HG03457 (cell line): ENCODE data around the gene STK32B.
"Not testable (repeated sequence)": the region's sequence is repeated elsewhere in the genome, so short reads cannot be mapped to it uniquely, and the experiment has no call there.

ENCODE experiments used
- ATAC-seq: cut with Tn5 transposase; IDR thresholded peaks from one replicate; pipeline ENCODE4 v1.9.1; 2021; ENCODE audit warnings: moderate number of reproducible peaks; ENCODE audit not compliant: unreplicated experiment

Gene STK32B

GRCh38 chr4:5066101-5066500 lies 14.8 kb downstream of the STK32B start:
- ATAC-seq, result no peak

DNA sequence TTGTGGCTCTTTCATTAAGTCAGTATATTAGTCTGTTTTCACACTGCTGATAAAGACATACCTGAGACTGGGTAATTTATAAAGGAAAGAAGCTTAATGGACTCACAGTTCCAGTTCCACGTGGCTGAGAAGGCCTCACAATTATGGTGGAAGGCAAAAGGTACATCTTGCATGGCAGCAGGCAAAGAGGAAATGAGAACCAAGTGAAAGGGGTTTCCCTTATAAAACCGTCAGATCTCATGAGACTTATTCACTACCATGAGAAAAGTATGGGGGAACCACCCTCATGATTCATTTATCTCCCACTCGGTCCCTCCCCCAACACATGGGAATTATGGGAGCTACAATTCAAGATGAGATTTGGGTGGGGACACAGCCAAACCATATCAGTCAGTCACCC lies 15.7 kb downstream of the STK32B start:
- ATAC-seq, result not testable (repeated sequence)

DNA sequence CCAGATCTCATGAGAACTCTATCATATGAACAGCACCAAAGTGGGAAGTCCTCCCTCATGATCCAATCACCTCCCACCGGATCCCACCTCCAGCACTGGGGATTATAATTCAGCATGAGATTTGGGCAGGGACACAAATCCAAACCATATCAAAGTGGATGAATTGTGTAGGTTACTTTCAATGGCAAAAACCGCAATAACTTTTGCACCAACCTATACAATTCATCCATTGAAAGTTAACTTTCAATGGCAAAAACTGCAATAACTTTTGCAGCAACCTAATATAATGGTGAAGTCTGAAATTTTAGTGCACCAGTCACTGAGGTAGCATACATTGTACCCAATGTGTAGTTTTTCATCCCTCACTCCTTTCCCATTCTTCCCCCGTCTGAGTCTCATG lies 16.6 kb downstream of the STK32B start:
- no peak for ATAC-seq

DNA sequence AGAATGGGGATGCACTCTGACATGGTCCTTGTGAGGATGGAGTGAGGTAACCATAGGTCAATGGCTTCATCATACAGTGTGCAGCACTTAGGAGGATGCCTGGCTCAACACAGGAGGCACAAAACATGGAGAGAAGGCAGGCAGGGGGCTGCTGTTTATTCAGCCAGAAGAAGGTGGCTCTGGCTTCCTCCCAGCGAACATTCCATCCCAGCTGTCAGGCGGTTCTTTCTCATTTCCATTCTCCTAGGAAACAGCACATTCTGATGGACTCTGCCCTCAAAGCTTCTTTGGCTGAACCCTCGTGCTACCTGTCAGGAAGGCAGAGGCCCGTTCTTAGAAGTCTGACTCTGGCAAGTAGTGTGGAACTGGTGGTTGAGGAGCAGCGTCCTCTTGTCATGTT lies 18.6 kb downstream of the STK32B start:
- no peak for ATAC-seq

- ATAC-seq, result no peak
Observed at GRCh38 chr4:5072948-5073347, 21.7 kb downstream of the STK32B start.

GRCh38 chr4:5078009-5078408 lies 26.7 kb downstream of the STK32B start:
- ATAC-seq, result no peak

DNA sequence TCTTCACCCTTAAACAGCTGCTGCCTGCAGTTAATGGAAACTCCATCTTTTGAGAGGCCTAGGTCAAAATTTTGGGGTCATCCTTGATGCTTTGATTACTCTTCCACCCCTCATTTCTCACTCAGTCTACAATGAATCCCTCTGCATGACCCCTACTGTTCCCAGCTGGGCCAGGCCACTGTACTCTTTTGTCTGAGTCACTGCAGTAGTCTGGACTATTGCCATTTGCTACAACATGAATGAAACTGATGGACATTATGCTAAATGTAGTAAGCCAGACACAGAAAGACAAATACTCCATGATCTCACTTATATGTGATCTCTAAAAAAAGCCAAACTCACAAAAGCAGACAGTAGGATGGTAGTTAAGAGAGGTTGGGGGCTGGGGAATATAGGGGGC lies 28.3 kb downstream of the STK32B start:
- no peak for ATAC-seq

DNA sequence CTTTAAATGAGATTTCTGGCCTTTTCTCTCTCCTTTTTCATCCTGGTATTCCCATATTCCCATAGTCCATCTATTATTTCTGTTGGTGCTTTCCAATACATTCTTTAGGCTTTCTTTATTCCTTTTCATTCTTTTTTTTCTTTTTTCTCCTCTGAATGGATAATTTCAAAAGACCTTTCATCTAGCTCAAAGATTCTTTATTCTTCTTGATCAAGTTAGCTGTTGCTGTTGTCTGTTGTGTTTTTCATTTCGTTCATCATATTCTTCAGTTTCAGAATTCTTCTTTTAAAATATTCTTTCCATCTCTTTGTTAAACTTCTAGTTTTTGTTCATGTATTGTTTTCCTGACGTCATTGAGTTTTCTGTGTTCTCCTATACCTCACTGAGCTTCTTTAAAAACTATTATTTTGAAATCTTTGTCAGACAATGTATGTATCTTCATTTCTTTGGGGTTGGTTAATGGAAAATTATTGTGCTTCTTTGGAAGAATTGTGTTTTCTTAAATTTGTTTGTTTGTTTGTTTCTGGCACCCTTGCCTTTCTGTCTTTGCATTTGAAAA lies 30.2 kb downstream of the STK32B start:
- no peak for ATAC-seq

GRCh38 chr4:5082376-5082775 lies 31.1 kb downstream of the STK32B start:
- no peak for ATAC-seq

DNA sequence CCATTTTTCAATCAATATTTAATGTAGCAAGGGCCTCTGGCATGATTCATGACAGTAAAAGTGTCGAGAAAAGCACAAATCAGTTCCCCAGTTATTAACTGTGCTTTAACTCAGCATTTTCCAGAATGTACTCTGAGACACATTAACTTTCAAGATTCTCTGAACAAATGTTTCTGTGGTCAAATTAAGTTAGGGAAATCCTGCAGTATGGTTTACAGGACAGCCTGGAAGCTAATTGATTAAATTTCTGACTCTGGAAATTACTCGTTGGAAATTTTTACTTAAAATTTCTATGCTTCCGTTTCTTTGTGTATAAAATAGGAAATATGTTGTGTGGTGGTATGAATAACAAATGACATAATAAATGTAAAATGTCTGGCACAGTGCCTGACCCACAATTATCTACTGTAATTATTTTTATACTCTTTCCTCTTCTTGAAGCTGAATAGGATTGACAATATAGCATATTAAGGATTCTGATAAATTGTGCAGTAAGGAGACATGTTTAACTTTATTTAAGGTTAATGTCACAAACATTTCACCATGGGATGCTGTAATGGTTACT lies 33.7 kb downstream of the STK32B start:
- ATAC-seq, result no peak

- no peak for ATAC-seq
Observed at GRCh38 chr4:5086535-5086934, 35.3 kb downstream of the STK32B start.

GRCh38 chr4:5096261-5096660 lies 45.0 kb downstream of the STK32B start:
- ATAC-seq, result no peak

GRCh38 chr4:5098176-5098575 lies 46.9 kb downstream of the STK32B start:
- ATAC-seq, result no peak

- ATAC-seq, result no peak
Observed at GRCh38 chr4:5100336-5100735, 49.1 kb downstream of the STK32B start.

DNA sequence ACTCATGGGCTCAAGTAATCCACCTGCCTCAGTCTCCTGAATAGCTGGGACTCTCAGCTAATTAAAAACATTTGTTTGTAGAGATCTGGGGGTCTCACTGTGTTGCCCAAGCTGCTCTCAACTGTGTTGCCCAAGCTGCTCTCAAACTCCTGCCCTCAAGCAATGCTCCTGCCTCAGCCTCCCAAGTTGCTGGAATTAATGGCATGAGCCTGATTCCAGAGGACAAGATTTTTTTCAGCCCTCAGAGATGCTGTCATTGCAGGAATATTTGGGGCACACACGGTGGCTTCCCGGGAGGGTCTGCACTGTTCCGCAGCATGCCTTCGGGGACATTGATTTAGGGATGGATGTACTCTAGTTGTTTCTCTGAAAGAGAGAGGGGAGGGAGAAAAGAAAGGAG lies 49.7 kb downstream of the STK32B start:
- ATAC-seq, result no peak

- ATAC-seq, result no peak
Observed at GRCh38 chr4:5101571-5101970, 50.3 kb downstream of the STK32B start.

- ATAC-seq, result no peak
Observed at GRCh38 chr4:5110901-5111300, 59.6 kb downstream of the STK32B start.

GRCh38 chr4:5112333-5113095 lies 61.2 kb downstream of the STK32B start:
- ATAC-seq, result no peak

- ATAC-seq, result no peak
Observed at GRCh38 chr4:5114950-5115349, 63.7 kb downstream of the STK32B start.

GRCh38 chr4:5118091-5118786 lies 67.0 kb downstream of the STK32B start:
- ATAC-seq, result no peak

DNA sequence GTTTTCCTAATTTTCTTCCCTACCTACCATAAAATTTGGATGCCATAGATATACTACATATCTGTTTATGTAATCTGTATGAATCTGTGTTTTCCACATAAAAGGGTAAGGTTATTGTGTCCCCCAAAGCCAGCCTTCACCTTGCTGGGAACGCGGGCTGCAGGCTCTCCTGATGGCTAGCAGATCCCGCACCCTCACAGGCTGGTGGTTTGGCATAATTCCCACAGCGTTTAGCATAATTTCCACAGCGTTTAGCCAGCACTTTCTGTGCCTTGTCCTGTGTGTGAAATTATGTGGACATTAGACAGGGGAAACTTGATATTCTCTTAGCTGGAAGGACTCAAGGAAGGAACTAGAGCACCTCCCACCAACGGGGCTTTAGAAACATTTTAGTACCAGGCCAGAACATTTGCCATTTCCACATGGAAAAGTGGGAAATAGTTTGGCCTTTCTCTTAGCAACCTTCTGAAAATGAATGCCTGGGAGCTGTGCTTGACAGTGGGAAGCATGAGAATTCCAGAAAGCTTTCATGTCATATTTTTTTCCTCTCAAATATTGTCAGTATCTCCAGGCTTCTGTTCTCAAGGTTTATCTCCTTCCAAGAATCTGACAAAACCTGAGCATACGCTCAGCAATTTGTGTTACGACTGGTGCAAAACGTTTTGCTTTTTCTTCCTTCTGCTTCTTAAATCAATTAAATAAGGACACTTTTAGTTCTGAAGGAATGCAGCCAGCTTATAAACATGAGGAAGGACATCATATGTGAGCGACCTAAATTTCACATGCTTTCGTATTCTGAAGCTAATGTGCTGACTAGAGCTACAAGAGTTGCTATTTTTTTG lies 67.9 kb downstream of the STK32B start:
- ATAC-seq, result no peak
